NCI-H2029 treated with DMSO at 0.1 percent for 48 hours (cell line): ENCODE measurements around the gene SH3PXD2B.
A peak's percentile ranks its signal among the peaks of the same experiment; 100 is the strongest.
"Not testable (repeated sequence)": the region's sequence is repeated elsewhere in the genome, so short reads cannot be mapped to it uniquely, and the experiment has no call there.

ENCODE experiments used
- DNase-seq: peaks from one replicate; lab custom pipeline; 2025; lab: John Stamatoyannopoulos, UW

SH3PXD2B gene

GRCh38 chr5:172485511-172486202 is 31.3 kb upstream of the SH3PXD2B start:
- no peak for DNase-seq

GRCh38 chr5:172484664-172485063 is 30.3 kb upstream of the SH3PXD2B start:
- no peak for DNase-seq

- no peak for DNase-seq
These were observed 28.1 kb upstream of the SH3PXD2B start for GRCh38 chr5:172482156-172483020.

GRCh38 chr5:172481011-172481800 is 26.9 kb upstream of the SH3PXD2B start:
- no peak for DNase-seq

GRCh38 chr5:172479784-172480115 is 25.4 kb upstream of the SH3PXD2B start:
- DNase-seq = no peak

- peak; percentile 79 for DNase-seq
These were observed 24.9 kb upstream of the SH3PXD2B start for GRCh38 chr5:172479034-172479783.

GRCh38 chr5:172478695-172479033 is 24.3 kb upstream of the SH3PXD2B start:
- DNase-seq = not testable (repeated sequence)

GRCh38 chr5:172478256-172478655 is 23.9 kb upstream of the SH3PXD2B start:
- no peak for DNase-seq

GRCh38 chr5:172477466-172477865 is 23.1 kb upstream of the SH3PXD2B start:
- DNase-seq = no peak

GRCh38 chr5:172474293-172474692 is 20.0 kb upstream of the SH3PXD2B start:
- no peak for DNase-seq

- no peak for DNase-seq
These were observed 19.1 kb upstream of the SH3PXD2B start for GRCh38 chr5:172473427-172473826.

- DNase-seq = no peak
These were observed 15.4 kb upstream of the SH3PXD2B start for GRCh38 chr5:172469697-172470096.

GRCh38 chr5:172466062-172466461 is 11.7 kb upstream of the SH3PXD2B start:
- no peak for DNase-seq

GRCh38 chr5:172463031-172463430 is 8.7 kb upstream of the SH3PXD2B start:
- DNase-seq = no peak

- DNase-seq = no peak
These were observed 5.4 kb upstream of the SH3PXD2B start for GRCh38 chr5:172459783-172460165.

GRCh38 chr5:172458976-172459782 is 4.9 kb upstream of the SH3PXD2B start:
- no peak for DNase-seq

GRCh38 chr5:172456076-172456722 is 1.9 kb upstream of the SH3PXD2B start:
- DNase-seq = no peak

GRCh38 chr5:172455511-172456061 is 1.3 kb upstream of the SH3PXD2B start:
- no peak for DNase-seq

GRCh38 chr5:172455087-172455381 is 709 bp upstream of the SH3PXD2B start:
- no peak for DNase-seq

- no peak for DNase-seq
These were observed 353 bp downstream of the SH3PXD2B start for GRCh38 chr5:172453986-172454357.
